SK-N-SH (cell line): ENCODE data around the gene SLC22A23. TPM values are rescaled to one million over a fixed set of nuclear protein-coding genes. Genes with fewer than 3 reads are reported as not detected.

ENCODE experiments used
- CTCF ChIA-PET: fragments of 300-600, 350-600 bp; formaldehyde crosslinking; extraction: SDS; loops from one replicate; lab custom pipeline; 2021; lab: Yijun Ruan, JAX
- POLR2A ChIA-PET: fragments of 350-600 bp; sonication (Branson Sonifier 250); formaldehyde crosslinking; extraction: SDS; loops from one replicate; lab custom pipeline; 2020; ENCODE audit warnings: antibody characterized with exemption, inconsistent platforms; lab: Yijun Ruan, JAX
- DNase-seq: peaks from one replicate; pipeline ENCODE4 v3.0.0; 2012
- H2AFZ ChIP-seq: fragments of 200-600 bp; sonication (generic); 2 replicates; pipeline ENCODE4 v1.8.1; 2016; ENCODE audit warnings: antibody characterized with exemption, mild to moderate bottlenecking, low read depth
- H3F3A ChIP-seq: fragments of 200-600 bp; sonication (generic); replicated peaks from 2 replicates; pipeline ENCODE3; 2016; ENCODE audit warnings: antibody characterized with exemption, mild to moderate bottlenecking; ENCODE audit not compliant: insufficient read depth
- H3K27ac ChIP-seq, 2 experiments: fragments of 200-500 bp in 1 of 2; fragments of 200-600 bp in 1 of 2; sonication (Bioruptor generic) in 1 of 2; sonication (generic), shearing (Covaris generic) in 1 of 2; 2 replicates each; pipeline versions ENCODE4 v1.5.1 to v1.6.1; 2014 to 2016; ENCODE audit warnings: low read depth in 2 of 2, inconsistent platforms in 1 of 2, low read length in 1 of 2, mild to moderate bottlenecking in 1 of 2, mixed read lengths in 1 of 2
- H3K27me3 ChIP-seq: fragments of 200-600 bp; sonication (generic), shearing (Covaris generic); 2 replicates; pipeline ENCODE4 v1.6.1; 2016; ENCODE audit warnings: mixed run types; ENCODE audit not compliant: insufficient read depth
- H3K36me3 ChIP-seq, 2 experiments: fragments of 200-500 bp in 1 of 2; fragments of 200-600 bp in 1 of 2; sonication (Bioruptor generic) in 1 of 2; sonication (generic) in 1 of 2; replicated peaks in 1 of 2; 2 replicates each; pipeline versions ENCODE3 to v1.5.1; 2014 to 2016; ENCODE audit warnings: low read length in 1 of 2, mild to moderate bottlenecking in 1 of 2; ENCODE audit not compliant: insufficient read depth in 2 of 2, control insufficient read depth in 1 of 2
- H3K4me1 ChIP-seq, 2 experiments: fragments of 200-500 bp in 1 of 2; fragments of 200-600 bp in 1 of 2; sonication (Bioruptor generic) in 1 of 2; sonication (generic), shearing (Covaris generic) in 1 of 2; 2 replicates each; pipeline versions ENCODE4 v1.5.1 to v1.6.1; 2014 to 2016; ENCODE audit warnings: low read depth in 1 of 2, low read length in 1 of 2, mixed run types in 1 of 2; ENCODE audit not compliant: insufficient read depth in 2 of 2, control insufficient read depth in 1 of 2
- H3K4me2 ChIP-seq: fragments of 200-600 bp; sonication (generic), shearing (Covaris generic); 2 replicates; pipeline ENCODE4 v1.6.1; 2017; ENCODE audit warnings: mixed run types
- H3K4me3 ChIP-seq, 2 experiments: fragments of 200-500 bp in 1 of 2; fragments of 200-600 bp in 1 of 2; sonication (Bioruptor generic) in 1 of 2; sonication (generic), shearing (Covaris generic) in 1 of 2; 2 replicates each; pipeline versions ENCODE4 v1.5.1 to v1.8.1; 2014 to 2016; ENCODE audit warnings: low read depth in 2 of 2, inconsistent platforms in 1 of 2, low read length in 1 of 2, mild to moderate bottlenecking in 1 of 2, mixed read lengths in 1 of 2, moderate library complexity in 1 of 2
- H3K79me2 ChIP-seq: fragments of 200-600 bp; sonication (generic); 2 replicates; pipeline ENCODE4 v1.8.1; 2017; ENCODE audit warnings: mild to moderate bottlenecking; ENCODE audit not compliant: insufficient read depth
- H3K9ac ChIP-seq: fragments of 200-600 bp; sonication (generic); 2 replicates; pipeline ENCODE4 v1.6.1; 2017; ENCODE audit warnings: mixed run types
- H3K9me2 ChIP-seq: fragments of 200-600 bp; sonication (generic); 2 replicates; pipeline ENCODE4 v1.6.1; 2017; ENCODE audit warnings: mixed run types
- H3K9me3 ChIP-seq: fragments of 200-600 bp; sonication (generic); 2 replicates; pipeline ENCODE4 v1.6.1; 2017; ENCODE audit warnings: mixed run types, mild to moderate bottlenecking, moderate library complexity
- H4K20me1 ChIP-seq: fragments of 200-600 bp; sonication (generic); 2 replicates; pipeline ENCODE4 v1.6.1; 2017; ENCODE audit warnings: mild to moderate bottlenecking, mixed run types; ENCODE audit not compliant: insufficient read depth
- CHD2 ChIP-seq: fragments of 150-350 bp; IDR thresholded peaks from 2 replicates; pipeline ENCODE4 v1.6.1; 2018; ENCODE audit warnings: low read length; ENCODE audit not compliant: partially characterized antibody
- EP300 ChIP-seq, 2 experiments: IDR thresholded peaks; 2 replicates each; pipeline versions ENCODE4 v1.4.0 to v1.6.1; 2012; ENCODE audit warnings: borderline replicate concordance in 1 of 2, low read depth in 1 of 2, low read length in 1 of 2
- FOSL2 ChIP-seq: IDR thresholded peaks from 2 replicates; pipeline ENCODE4 v1.4.0; 2012; ENCODE audit warnings: low read depth, mild to moderate bottlenecking, moderate library complexity, borderline replicate concordance
- FOXJ3 ChIP-seq: sonication (generic); formaldehyde crosslinking; IDR thresholded peaks from 2 replicates; pipeline ENCODE4 v1.5.1; 2020; ENCODE audit warnings: mild to moderate bottlenecking, missing genetic modification reagents
- FOXM1 ChIP-seq: IDR thresholded peaks from 2 replicates; pipeline ENCODE4 v1.4.0; 2012; ENCODE audit warnings: low read depth, mild to moderate bottlenecking
- GABPA ChIP-seq: IDR thresholded peaks from 2 replicates; pipeline ENCODE4 v1.4.0; 2012; ENCODE audit warnings: low read depth, mild to moderate bottlenecking
- GATA2 ChIP-seq: sonication (generic); formaldehyde crosslinking; IDR thresholded peaks from 2 replicates; pipeline ENCODE4 v1.5.0; 2020; ENCODE audit warnings: mild to moderate bottlenecking, missing genetic modification reagents
- MEF2A ChIP-seq: IDR thresholded peaks from 2 replicates; pipeline ENCODE4 v1.4.0; 2012; ENCODE audit warnings: low read depth, borderline replicate concordance
- MXI1 ChIP-seq: IDR thresholded peaks from 2 replicates; pipeline ENCODE4 v1.6.1; 2012; ENCODE audit warnings: mild to moderate bottlenecking, low read depth, low read length, improper control_type of control experiment
- NFIC ChIP-seq: IDR thresholded peaks from 2 replicates; pipeline ENCODE4 v1.4.0; 2012; ENCODE audit warnings: borderline replicate concordance
- RAD21 ChIP-seq: IDR thresholded peaks from 2 replicates; pipeline ENCODE4 v1.6.1; 2012; ENCODE audit warnings: mild to moderate bottlenecking, low read length
- RFX5 ChIP-seq: IDR thresholded peaks from 2 replicates; pipeline ENCODE4 v1.6.1; 2012; ENCODE audit warnings: mild to moderate bottlenecking, improper control_type of control experiment, low read length
- SIN3A ChIP-seq: IDR thresholded peaks from 2 replicates; pipeline ENCODE4 v1.6.1; 2012; ENCODE audit warnings: low read depth, mild to moderate bottlenecking, low read length, moderate library complexity, borderline replicate concordance
- TCF12 ChIP-seq: IDR thresholded peaks from 2 replicates; pipeline ENCODE4 v1.4.0; 2012
- USF1 ChIP-seq: IDR thresholded peaks from 2 replicates; pipeline ENCODE4 v1.4.0; 2012; ENCODE audit warnings: low read depth, borderline replicate concordance
- YY1 ChIP-seq: IDR thresholded peaks from 2 replicates; pipeline ENCODE4 v1.4.0; 2012; ENCODE audit warnings: low read depth, mild to moderate bottlenecking
- WGBS: methylation state at CpG from one replicate; pipeline ENCODE4 v1.1.6; 2017; ENCODE audit warnings: low lambda C conversion rate; 5-methylcytosine and 5-hydroxymethylcytosine counted together
- polyA plus RNA-seq, 3 experiments: library from polyadenylated mRNA; depleted of rRNA; stranded (reverse); fragments of >200 nt; gene quantifications; 2 replicates each; pipeline ENCODE4 v1.2.3, GENCODE V29; 2012
- TF ChIP-seq, protein P1 (sequence below): fragments of 150-350 bp; IDR thresholded peaks from 2 replicates; pipeline ENCODE4 v1.6.1; 2016; ENCODE audit warnings: mild to moderate bottlenecking, low read depth, low read length

The SLC22A23 gene
- polyA plus RNA-seq, 1 of the 3 experiments (the other 2 are of a cell fraction), result not detected

DNA sequence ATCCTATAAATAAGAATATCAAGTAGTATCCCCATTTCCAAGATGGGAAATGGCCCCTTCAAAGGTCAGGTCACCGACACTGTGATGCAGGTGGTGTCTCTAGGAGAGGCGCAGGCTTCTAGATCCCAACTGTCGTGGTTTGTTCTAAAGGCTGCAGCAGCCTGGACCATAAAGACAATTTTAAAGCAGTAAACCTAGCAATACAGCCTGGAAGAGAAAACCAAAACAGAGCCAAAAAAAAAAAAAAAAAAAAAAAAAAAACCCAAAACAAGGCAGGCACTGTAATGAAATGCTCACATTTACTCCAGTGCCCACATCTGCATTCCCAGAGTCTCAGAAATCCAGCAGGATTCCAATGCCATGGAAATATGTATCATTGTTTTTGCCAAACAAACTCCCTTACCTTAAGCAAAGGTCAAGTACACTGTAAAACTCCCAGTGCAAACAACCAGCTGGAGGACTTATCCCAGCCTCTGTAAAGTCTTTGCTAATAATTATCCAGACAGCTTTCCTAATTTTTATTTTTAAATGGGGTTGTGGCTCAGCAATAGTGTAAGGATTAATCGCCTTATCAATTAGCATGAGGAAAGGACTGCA, 99.9 kb downstream of the SLC22A23 start:
- Histone ChIP-seq H3K9me3 (no peaks in the 10 kb centered on the region), H3K79me2 (no peaks in the 10 kb centered on the region), H3K4me3 (no peak overlapping the region), H3K36me3 (no peaks in the 10 kb centered on the region), H3F3A (peaks cover 5% of the 10 kb centered on the region), H2AFZ (no peak overlapping the region), H4K20me1 (no peaks in the 10 kb centered on the region), H3K27me3 (peaks cover 16% of the 10 kb centered on the region; the same call in 1 of the 2 replicates), H3K27ac (no peak overlapping the region), H3K9me2 (no peaks in the 10 kb centered on the region), H3K4me1 (peaks cover 0 to 9% of the 10 kb centered on the region in 2 experiments; a peak in 1 of 4 replicates), H3K4me2 (no peak overlapping the region), H3K9ac (no peak overlapping the region)
- whole genome bisulfite sequencing, result 91% methylated on average over 4 of the region's 4 CpGs
- DNase-seq, result no peak
- no peak for TF ChIP-seq FOXJ3 (CRISPR knock-in tag)
- no peak for TF ChIP-seq USF1
- no peak for TF ChIP-seq EP300 (IDR thresholded peaks at IDR 0.05; ENCODE audit: borderline replicate concordance in 1 of 2, low read depth in 1 of 2, low read length in 1 of 2)
- no peak for TF ChIP-seq NFIC
- no peak for TF ChIP-seq CHD2
- TF ChIP-seq RAD21, result no peak
- no peak for TF ChIP-seq GATA2
- TF ChIP-seq FOXM1, result no peak
- TF ChIP-seq FOSL2, result no peak
- no peak for TF ChIP-seq SIN3A
- no peak for TF ChIP-seq TCF12
- TF ChIP-seq MEF2A, result no peak
- no peak for TF ChIP-seq MXI1
- TF ChIP-seq GABPA, result no peak
- TF ChIP-seq YY1, result no peak
- TF ChIP-seq, protein P1, sequence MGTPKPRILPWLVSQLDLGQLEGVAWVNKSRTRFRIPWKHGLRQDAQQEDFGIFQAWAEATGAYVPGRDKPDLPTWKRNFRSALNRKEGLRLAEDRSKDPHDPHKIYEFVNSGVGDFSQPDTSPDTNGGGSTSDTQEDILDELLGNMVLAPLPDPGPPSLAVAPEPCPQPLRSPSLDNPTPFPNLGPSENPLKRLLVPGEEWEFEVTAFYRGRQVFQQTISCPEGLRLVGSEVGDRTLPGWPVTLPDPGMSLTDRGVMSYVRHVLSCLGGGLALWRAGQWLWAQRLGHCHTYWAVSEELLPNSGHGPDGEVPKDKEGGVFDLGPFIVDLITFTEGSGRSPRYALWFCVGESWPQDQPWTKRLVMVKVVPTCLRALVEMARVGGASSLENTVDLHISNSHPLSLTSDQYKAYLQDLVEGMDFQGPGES, result no peak
- no peak for TF ChIP-seq RFX5
- ChIA-PET CTCF (no interaction called here), POLR2A (no interaction called here)
